ENCODE results near the gene SLC25A14. TPM values are rescaled to one million over a fixed set of nuclear protein-coding genes. Genes with fewer than 3 reads are reported as not detected.

The SLC25A14 gene, protein sequence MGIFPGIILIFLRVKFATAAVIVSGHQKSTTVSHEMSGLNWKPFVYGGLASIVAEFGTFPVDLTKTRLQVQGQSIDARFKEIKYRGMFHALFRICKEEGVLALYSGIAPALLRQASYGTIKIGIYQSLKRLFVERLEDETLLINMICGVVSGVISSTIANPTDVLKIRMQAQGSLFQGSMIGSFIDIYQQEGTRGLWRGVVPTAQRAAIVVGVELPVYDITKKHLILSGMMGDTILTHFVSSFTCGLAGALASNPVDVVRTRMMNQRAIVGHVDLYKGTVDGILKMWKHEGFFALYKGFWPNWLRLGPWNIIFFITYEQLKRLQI
- 19.9 TPM for polyA plus RNA-seq (2013)

GRCh38 chrX:130339408-130340222, at the start of gene SLC25A14:
Gene SLC25A14, plus strand, starts transcription at chrX:130339919. Its CDS starts 360 bp downstream, at chrX:130340279.
- POLR2A ChIA-PET: no interaction called here
- Histone ChIP-seq H3K36me3 (ENCODE audit: control insufficient read depth in 4 of 4, insufficient read depth in 4 of 4, low read length in 3 of 4) (no peaks in the 10 kb centered on the region), H3K27me3 (replicated peaks in 2 of 5; ENCODE audit: control insufficient read depth in 4 of 5, insufficient read depth in 5 of 5, low read length in 4 of 5) (no peaks in the 10 kb centered on the region), H3K4me1 (ENCODE audit: control extremely low read depth in 1 of 4, control insufficient read depth in 4 of 4, insufficient read depth in 4 of 4, low read length in 3 of 4) (peaks cover 0 to 9% (median 1%) of the 10 kb centered on the region in 4 experiments), H3K4me3 (ENCODE audit: control insufficient read depth in 1 of 7, extremely low read depth in 1 of 7, insufficient read depth in 4 of 7, low read depth in 2 of 7, low read length in 6 of 7) (peak within 1 kb of the TSS; percentile 68 to 87 (median 74)), H3K27ac (ENCODE audit: insufficient read depth in 1 of 2, low read depth in 1 of 2, low read length in 2 of 2, poor library complexity in 1 of 2, severe bottlenecking in 2 of 2) (peak within 1 kb of the TSS; percentile 38 to 81), H3K9me3 (ENCODE audit: control extremely low read depth in 1 of 5, control insufficient read depth in 4 of 5, insufficient read depth in 2 of 5, low read depth in 1 of 5, low read length in 4 of 5) (no peaks in the 10 kb centered on the region)
- 40% methylated on average over 55 of the region's 55 CpGs for WGBS (ENCODE audit: insufficient coverage)
- CTCF ChIA-PET: no interaction called here
- peak; percentile 59 to 79 (median 76) for DNase-seq

GRCh38 chrX:130295519-130296296, 44.0 kb upstream of the SLC25A14 start:
- no peak overlapping the region for H3K4me3 ChIP-seq (ENCODE audit: control insufficient read depth in 1 of 7, extremely low read depth in 1 of 7, insufficient read depth in 4 of 7, low read depth in 2 of 7, low read length in 6 of 7)
- DNase-seq: no peak
- peaks cover 0 to 6% (median 0%) of the 10 kb centered on the region in 5 experiments for H3K9me3 ChIP-seq (ENCODE audit: control extremely low read depth in 1 of 5, control insufficient read depth in 4 of 5, insufficient read depth in 2 of 5, low read depth in 1 of 5, low read length in 4 of 5)
- no peak overlapping the region for H3K27ac ChIP-seq (ENCODE audit: insufficient read depth in 1 of 2, low read depth in 1 of 2, low read length in 2 of 2, poor library complexity in 1 of 2, severe bottlenecking in 2 of 2)
- WGBS (ENCODE audit: insufficient coverage): 67% methylated on average over 5 of the region's 5 CpGs
- H3K27me3 ChIP-seq (replicated peaks in 2 of 5; ENCODE audit: control insufficient read depth in 4 of 5, insufficient read depth in 5 of 5, low read length in 4 of 5): peaks cover 0 to 8% (median 0%) of the 10 kb centered on the region in 5 experiments
- H3K4me1 ChIP-seq (ENCODE audit: control extremely low read depth in 1 of 4, control insufficient read depth in 4 of 4, insufficient read depth in 4 of 4, low read length in 3 of 4): no peaks in the 10 kb centered on the region
- H3K36me3 ChIP-seq (ENCODE audit: control insufficient read depth in 4 of 4, insufficient read depth in 4 of 4, low read length in 3 of 4): no peaks in the 10 kb centered on the region
- ChIA-PET CTCF (no interaction called here), POLR2A (no interaction called here)

DNA sequence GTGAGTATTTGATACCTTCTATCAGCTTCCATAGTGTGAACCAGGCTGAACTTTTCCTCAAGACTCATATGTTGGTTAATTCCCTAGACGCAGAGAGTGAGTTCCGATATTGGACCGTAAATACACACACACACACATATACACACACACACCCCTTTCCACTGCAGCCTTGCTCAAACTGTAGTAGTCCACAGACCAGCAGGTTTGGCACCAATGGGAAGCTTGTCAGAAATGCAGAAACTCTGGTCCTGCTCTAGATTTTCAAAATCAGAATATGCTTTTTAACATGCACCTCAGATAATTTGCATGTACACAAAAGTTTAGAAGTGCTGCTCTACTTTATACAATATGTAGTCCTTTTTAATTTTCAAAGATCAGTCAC, 43.4 kb upstream of the SLC25A14 start:
- H3K4me1 ChIP-seq (ENCODE audit: control extremely low read depth in 1 of 4, control insufficient read depth in 4 of 4, insufficient read depth in 4 of 4, low read length in 3 of 4): no peaks in the 10 kb centered on the region
- ChIA-PET CTCF (no interaction called here), POLR2A (no interaction called here)
- peaks cover 0 to 3% (median 0%) of the 10 kb centered on the region in 5 experiments for H3K9me3 ChIP-seq (ENCODE audit: control extremely low read depth in 1 of 5, control insufficient read depth in 4 of 5, insufficient read depth in 2 of 5, low read depth in 1 of 5, low read length in 4 of 5)
- no peak overlapping the region for H3K4me3 ChIP-seq (ENCODE audit: control insufficient read depth in 1 of 7, extremely low read depth in 1 of 7, insufficient read depth in 4 of 7, low read depth in 2 of 7, low read length in 6 of 7)
- H3K27ac ChIP-seq (ENCODE audit: insufficient read depth in 1 of 2, low read depth in 1 of 2, low read length in 2 of 2, poor library complexity in 1 of 2, severe bottlenecking in 2 of 2): no peak overlapping the region
- WGBS (ENCODE audit: insufficient coverage): 91% methylated on average over 3 of the region's 3 CpGs
- no peaks in the 10 kb centered on the region for H3K36me3 ChIP-seq (ENCODE audit: control insufficient read depth in 4 of 4, insufficient read depth in 4 of 4, low read length in 3 of 4)
- H3K27me3 ChIP-seq (replicated peaks in 2 of 5; ENCODE audit: control insufficient read depth in 4 of 5, insufficient read depth in 5 of 5, low read length in 4 of 5): peaks cover 0 to 8% (median 0%) of the 10 kb centered on the region in 5 experiments
- no peak for DNase-seq

DNA sequence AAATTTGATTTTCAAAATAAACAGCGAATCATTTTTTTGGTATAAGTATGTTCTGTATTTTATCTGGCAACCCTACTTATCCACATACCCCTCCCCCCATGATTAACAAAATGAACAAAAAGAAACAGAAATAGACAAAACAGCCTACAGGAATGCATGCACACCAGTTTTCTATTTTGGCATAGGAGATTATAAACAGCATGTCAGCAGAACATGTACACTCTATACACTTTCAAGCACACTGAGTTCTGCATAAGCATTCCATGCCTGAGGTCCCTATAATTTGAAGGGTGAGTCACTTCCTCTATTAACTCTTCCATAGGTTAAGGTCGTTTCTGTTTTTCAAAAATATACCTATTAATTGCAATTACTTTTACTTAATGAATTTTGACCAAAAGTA, 43.0 kb upstream of the SLC25A14 start:
- POLR2A ChIA-PET: no interaction called here
- Histone ChIP-seq H3K27me3 (replicated peaks in 2 of 5; ENCODE audit: control insufficient read depth in 4 of 5, insufficient read depth in 5 of 5, low read length in 4 of 5) (peaks cover 0 to 8% (median 0%) of the 10 kb centered on the region in 5 experiments), H3K9me3 (ENCODE audit: control extremely low read depth in 1 of 5, control insufficient read depth in 4 of 5, insufficient read depth in 2 of 5, low read depth in 1 of 5, low read length in 4 of 5) (no peaks in the 10 kb centered on the region), H3K27ac (ENCODE audit: insufficient read depth in 1 of 2, low read depth in 1 of 2, low read length in 2 of 2, poor library complexity in 1 of 2, severe bottlenecking in 2 of 2) (no peak overlapping the region), H3K4me1 (ENCODE audit: control extremely low read depth in 1 of 4, control insufficient read depth in 4 of 4, insufficient read depth in 4 of 4, low read length in 3 of 4) (no peaks in the 10 kb centered on the region), H3K36me3 (ENCODE audit: control insufficient read depth in 4 of 4, insufficient read depth in 4 of 4, low read length in 3 of 4) (no peaks in the 10 kb centered on the region), H3K4me3 (ENCODE audit: control insufficient read depth in 1 of 7, extremely low read depth in 1 of 7, insufficient read depth in 4 of 7, low read depth in 2 of 7, low read length in 6 of 7) (no peak overlapping the region)
- CTCF ChIA-PET: no interaction called here
- WGBS (ENCODE audit: insufficient coverage): no CpG with 5 or more reads among the region's 2 CpGs
- DNase-seq: no peak

GRCh38 chrX:130299279-130300009, 40.3 kb upstream of the SLC25A14 start:
- ChIA-PET POLR2A (interaction anchor here (0.6 kb wide), 1 partner anchor 34 kb away, joined by 3 read pairs; no protein-coding TSS in a partner anchor), CTCF (no interaction called here)
- H3K27ac ChIP-seq (ENCODE audit: insufficient read depth in 1 of 2, low read depth in 1 of 2, low read length in 2 of 2, poor library complexity in 1 of 2, severe bottlenecking in 2 of 2): no peak overlapping the region
- H3K9me3 ChIP-seq (ENCODE audit: control extremely low read depth in 1 of 5, control insufficient read depth in 4 of 5, insufficient read depth in 2 of 5, low read depth in 1 of 5, low read length in 4 of 5): no peaks in the 10 kb centered on the region
- H3K27me3 ChIP-seq (replicated peaks in 2 of 5; ENCODE audit: control insufficient read depth in 4 of 5, insufficient read depth in 5 of 5, low read length in 4 of 5): peaks cover 0 to 5% (median 0%) of the 10 kb centered on the region in 5 experiments
- no peaks in the 10 kb centered on the region for H3K36me3 ChIP-seq (ENCODE audit: control insufficient read depth in 4 of 4, insufficient read depth in 4 of 4, low read length in 3 of 4)
- no peaks in the 10 kb centered on the region for H3K4me1 ChIP-seq (ENCODE audit: control extremely low read depth in 1 of 4, control insufficient read depth in 4 of 4, insufficient read depth in 4 of 4, low read length in 3 of 4)
- WGBS (ENCODE audit: insufficient coverage): 82% methylated on average over 19 of the region's 19 CpGs
- no peak overlapping the region for H3K4me3 ChIP-seq (ENCODE audit: control insufficient read depth in 1 of 7, extremely low read depth in 1 of 7, insufficient read depth in 4 of 7, low read depth in 2 of 7, low read length in 6 of 7)
- no peak for DNase-seq

DNA sequence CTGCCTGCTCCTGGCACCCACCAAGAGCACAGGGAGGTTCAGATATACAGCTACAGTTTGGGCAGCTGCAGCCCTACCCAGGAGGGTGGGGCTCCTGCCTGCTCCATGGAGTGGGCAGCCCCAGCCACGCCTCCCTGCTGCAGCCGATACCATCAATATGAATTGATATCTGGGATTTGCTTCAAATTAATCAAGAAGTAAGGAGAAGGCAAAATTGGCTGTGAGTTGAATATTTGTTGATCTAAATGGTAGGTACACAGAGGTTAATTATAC, 39.8 kb upstream of the SLC25A14 start:
- H3K4me3 ChIP-seq (ENCODE audit: control insufficient read depth in 1 of 7, extremely low read depth in 1 of 7, insufficient read depth in 4 of 7, low read depth in 2 of 7, low read length in 6 of 7): no peak overlapping the region
- no peak overlapping the region for H3K27ac ChIP-seq (ENCODE audit: insufficient read depth in 1 of 2, low read depth in 1 of 2, low read length in 2 of 2, poor library complexity in 1 of 2, severe bottlenecking in 2 of 2)
- no peaks in the 10 kb centered on the region for H3K4me1 ChIP-seq (ENCODE audit: control extremely low read depth in 1 of 4, control insufficient read depth in 4 of 4, insufficient read depth in 4 of 4, low read length in 3 of 4)
- peaks cover 0 to 5% (median 0%) of the 10 kb centered on the region in 5 experiments for H3K27me3 ChIP-seq (replicated peaks in 2 of 5; ENCODE audit: control insufficient read depth in 4 of 5, insufficient read depth in 5 of 5, low read length in 4 of 5)
- WGBS (ENCODE audit: insufficient coverage): no CpG with 5 or more reads among the region's 2 CpGs
- no peaks in the 10 kb centered on the region for H3K36me3 ChIP-seq (ENCODE audit: control insufficient read depth in 4 of 4, insufficient read depth in 4 of 4, low read length in 3 of 4)
- H3K9me3 ChIP-seq (ENCODE audit: control extremely low read depth in 1 of 5, control insufficient read depth in 4 of 5, insufficient read depth in 2 of 5, low read depth in 1 of 5, low read length in 4 of 5): no peaks in the 10 kb centered on the region
- CTCF ChIA-PET: no interaction called here
- no peak for DNase-seq
- POLR2A ChIA-PET: no interaction called here

Measured in common myeloid progenitor, CD34-positive (primary cell).